Measurements from ENCODE around the gene LDAH.

LDAH gene

GRCh38 chr2:20649976-20650375, 172.9 kb downstream of the LDAH start:
- DNase-seq, result no peak

GRCh38 chr2:20649576-20649975, 173.3 kb downstream of the LDAH start:
- DNase-seq, result no peak

DNA sequence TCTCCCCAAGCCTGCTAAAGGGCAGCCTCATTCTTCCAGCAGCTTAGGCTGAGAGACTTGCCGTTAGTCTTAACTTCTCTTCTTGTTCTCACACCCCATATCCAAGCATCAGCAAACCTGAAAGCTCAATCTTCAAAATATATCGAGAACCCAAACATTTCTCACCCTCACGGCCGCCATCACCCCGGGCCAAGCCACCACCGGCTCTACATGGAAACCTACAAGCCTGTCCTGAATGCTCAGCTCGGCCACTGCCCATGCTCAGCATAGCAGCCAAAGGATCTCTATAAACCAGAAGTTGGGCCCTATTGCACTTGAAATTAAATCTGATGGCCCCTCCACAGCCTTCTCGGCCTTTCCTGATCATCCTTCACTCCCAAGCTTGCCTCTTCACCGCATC, 174.1 kb downstream of the LDAH start:
- no peak for DNase-seq

DNA sequence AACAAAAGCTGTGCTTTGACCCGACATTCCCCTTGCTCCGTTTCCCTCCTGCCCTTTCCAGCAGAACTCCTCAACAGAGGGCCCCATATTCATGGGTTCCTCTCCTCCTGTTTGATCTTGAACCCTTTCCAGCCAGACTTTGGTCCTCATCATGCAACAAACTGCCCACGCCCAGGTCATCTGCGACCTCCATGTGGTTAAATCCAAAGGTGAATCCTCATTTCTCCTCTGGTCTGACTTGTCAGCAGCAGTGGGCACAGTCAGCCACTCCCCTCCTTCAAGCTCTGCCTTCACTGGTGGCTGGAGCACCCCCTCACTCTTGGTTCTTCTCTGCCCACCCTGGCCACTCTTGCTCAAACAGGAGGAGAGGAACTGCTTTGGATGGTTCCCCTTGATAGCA, 174.7 kb downstream of the LDAH start:
- DNase-seq, result no peak

- no peak for DNase-seq
Observed at GRCh38 chr2:20647738-20648137, 175.2 kb downstream of the LDAH start.

GRCh38 chr2:20647211-20647610, 175.7 kb downstream of the LDAH start:
- no peak for DNase-seq

DNA sequence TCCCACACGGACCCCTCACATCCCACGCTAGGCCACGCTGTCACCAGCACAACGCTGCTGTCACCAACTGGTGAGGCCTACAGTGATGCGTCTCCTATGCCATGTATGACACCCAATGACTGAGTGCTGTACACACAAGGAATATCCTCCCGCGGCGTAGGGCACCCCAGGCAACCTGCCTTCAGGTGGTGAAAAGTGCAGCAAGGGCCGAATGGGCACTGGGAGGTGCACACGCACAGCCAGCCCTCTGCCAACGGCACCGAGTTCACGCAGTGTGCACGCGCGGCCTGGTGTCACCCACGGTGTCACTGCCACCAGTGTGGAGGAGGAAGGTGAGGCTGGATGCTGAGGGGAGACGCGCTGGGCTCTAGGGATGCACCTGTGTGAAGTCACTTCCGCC, 176.5 kb downstream of the LDAH start:
- DNase-seq, result no peak

- DNase-seq, result no peak
Observed at GRCh38 chr2:20645761-20646160, 177.1 kb downstream of the LDAH start.

DNA sequence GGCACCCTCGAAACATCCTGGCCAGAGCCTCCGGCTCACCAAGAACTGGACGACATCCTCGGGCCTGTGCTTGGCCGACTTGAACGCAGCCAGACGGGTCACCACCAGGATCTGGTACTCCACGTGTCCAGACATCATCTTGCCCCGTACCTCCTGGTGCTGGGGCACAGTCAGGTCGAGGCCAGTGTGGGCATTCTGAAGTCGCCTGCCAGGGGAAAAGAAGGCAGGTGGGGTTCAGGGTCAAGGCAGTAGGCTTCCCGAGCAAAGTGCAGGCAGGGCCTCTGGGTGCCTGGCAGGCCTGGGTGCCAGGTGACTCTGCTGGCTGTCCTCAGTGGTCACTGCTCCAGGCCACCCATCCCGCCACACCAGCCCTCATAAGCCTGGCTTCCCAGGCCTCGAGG, 177.6 kb downstream of the LDAH start:
- DNase-seq, result no peak

DNA sequence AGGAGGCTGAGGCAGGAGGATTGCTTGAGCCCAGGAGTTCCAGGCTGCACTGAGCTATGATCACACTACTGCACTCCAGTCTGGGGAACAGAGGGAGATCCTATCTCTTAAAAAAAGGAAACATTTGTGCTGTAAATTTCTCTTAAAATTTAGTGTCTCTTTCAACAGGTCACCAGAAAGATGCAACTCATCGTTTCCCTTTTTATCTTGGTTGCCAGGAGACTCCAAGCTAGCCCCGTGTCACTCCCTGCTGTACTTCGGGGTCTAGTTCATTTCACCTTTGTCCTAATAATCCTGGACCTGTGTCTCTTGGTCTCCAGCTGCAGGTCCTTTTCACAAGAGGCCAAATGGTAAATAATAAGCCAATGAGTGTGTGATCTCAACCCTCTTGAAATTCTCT, 179.1 kb downstream of the LDAH start:
- DNase-seq, result no peak

DNA sequence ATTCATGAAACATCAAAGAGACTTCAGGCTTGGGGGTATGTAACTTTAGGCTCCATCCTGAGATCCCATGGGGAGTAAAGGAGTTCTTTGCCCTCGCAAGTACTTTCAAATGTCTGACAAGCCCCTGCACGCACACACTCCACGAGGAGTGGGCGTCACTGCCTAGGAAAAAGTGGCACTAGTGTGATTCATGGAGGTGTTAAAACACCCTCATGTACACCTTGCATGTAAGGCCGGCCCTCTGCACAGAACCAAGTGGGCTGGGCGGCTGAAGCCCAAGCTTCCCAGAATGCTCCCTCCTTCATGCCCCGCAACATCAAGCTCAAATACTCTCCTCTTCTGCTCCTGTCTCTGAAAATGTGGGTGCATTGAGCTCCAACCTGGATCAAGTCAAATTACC, 179.8 kb downstream of the LDAH start:
- no peak for DNase-seq

DNA sequence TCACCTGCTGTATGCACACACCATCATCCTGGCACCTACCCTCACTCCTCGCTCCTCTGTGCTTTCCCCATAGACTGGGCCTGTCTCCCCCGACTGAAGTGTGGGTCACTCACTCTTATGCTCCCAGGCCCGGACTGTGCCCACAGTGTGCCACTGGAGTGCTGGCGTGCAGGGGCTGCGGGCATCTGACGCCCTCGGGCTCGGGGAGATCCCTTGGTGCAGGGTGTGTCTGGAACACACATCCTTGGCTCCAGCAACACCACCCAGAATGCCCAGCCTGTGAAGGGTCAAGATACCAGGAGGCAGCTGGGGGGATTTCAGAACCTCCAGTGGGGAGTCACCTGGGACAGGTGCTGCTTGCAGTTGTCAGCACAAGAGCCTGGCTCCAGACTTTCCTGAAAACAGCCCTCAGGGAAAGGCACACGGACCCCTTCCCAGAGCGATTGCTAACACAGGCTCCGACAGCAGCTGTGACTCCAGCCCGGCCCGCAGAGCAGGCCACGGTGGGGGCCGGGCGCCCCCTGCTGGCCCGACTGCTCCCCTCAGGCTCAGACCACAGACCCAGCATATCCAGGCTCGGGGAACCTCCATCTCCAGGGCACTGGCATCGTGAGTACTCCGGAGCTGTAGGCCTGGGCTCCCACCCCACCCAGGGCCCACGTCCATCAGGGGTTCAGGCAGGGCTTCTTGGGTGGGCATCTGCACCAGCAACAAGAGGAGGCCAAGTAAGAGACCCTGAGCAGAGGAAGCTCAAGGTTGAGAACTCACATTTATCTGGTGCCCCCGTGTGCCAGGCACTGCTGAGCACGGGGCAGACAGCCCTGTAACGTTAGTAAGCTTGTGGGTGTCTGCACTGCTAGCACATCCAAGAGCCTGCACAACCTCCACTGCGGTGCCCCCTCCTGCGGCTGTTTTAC, 180.6 kb downstream of the LDAH start:
- no peak for DNase-seq

- DNase-seq, result no peak
Observed at GRCh38 chr2:20641123-20641985, 181.5 kb downstream of the LDAH start.

GRCh38 chr2:20640411-20641122, 182.3 kb downstream of the LDAH start:
- no peak for DNase-seq

- DNase-seq, result no peak
Observed at GRCh38 chr2:20638646-20639430, 184.1 kb downstream of the LDAH start.

- DNase-seq, result no peak
Observed at GRCh38 chr2:20638014-20638413, 184.9 kb downstream of the LDAH start.

GRCh38 chr2:20637147-20637546, 185.8 kb downstream of the LDAH start:
- DNase-seq, result no peak

- DNase-seq, result no peak
Observed at GRCh38 chr2:20635675-20636584, 187.0 kb downstream of the LDAH start.

DNA sequence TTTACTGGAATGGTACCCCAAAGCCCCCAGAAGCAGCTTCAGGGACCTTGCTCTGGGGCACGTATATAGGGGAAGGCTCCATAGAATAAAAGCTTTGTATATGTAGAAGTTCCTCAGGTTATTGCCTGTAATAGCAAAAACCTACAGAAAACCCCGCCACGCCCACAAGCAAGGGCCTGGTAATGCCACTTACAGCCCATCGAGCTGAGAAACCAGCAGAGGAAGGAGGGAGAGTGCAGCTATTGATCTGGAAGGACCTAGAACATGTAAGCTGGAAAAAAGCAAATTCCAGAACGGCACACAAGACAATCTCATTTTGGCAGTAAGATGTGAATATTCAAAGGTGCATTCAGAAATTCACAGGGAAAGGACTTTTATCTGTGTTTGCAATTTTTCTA, 187.8 kb downstream of the LDAH start:
- DNase-seq, result no peak

GRCh38 chr2:20634507-20635112, 188.3 kb downstream of the LDAH start:
- DNase-seq, result no peak
